H1 (cell line): ENCODE data around the gene ULK2.

Experiments used
- CBX5 ChIP-seq: fragments of 300-800, 300-1000 bp; sonication (generic); IDR thresholded peaks from 2 replicates; pipeline ENCODE4 v1.7.1; 2016; ENCODE audit warnings: antibody characterized with exemption, low read length, low read depth
- CHD2 ChIP-seq: IDR thresholded peaks from 2 replicates; pipeline ENCODE4 v1.6.1; 2012; ENCODE audit warnings: low read length, improper control_type of control experiment
- CTCF ChIP-seq, 3 experiments: IDR thresholded peaks; 1 replicate in 2 of 3; 2 replicates in 1 of 3; pipeline versions ENCODE4 v1.5.1 to v1.6.1; 2011; ENCODE audit warnings: low read length in 3 of 3, mild to moderate bottlenecking in 3 of 3, inconsistent platforms in 2 of 3, low read depth in 1 of 3, moderate library complexity in 1 of 3; ENCODE audit not compliant: insufficient read depth in 1 of 3; ENCODE audit errors: control extremely low read depth in 1 of 3
- EP300 ChIP-seq, 2 experiments: IDR thresholded peaks; 1 replicate in 1 of 2; 2 replicates in 1 of 2; pipeline ENCODE4 v1.6.1; 2011 to 2012; ENCODE audit warnings: low read depth in 2 of 2, low read length in 2 of 2, mild to moderate bottlenecking in 2 of 2, borderline replicate concordance in 1 of 2, inconsistent platforms in 1 of 2, moderate library complexity in 1 of 2
- HDAC2 ChIP-seq, 2 experiments: fragments of 300-600 bp in 1 of 2; sonication (generic) in 1 of 2; IDR thresholded peaks; 2 replicates each; pipeline ENCODE4 v1.6.1; 2011 to 2012; ENCODE audit warnings: low read depth in 2 of 2, low read length in 2 of 2, mild to moderate bottlenecking in 2 of 2, moderate library complexity in 2 of 2, borderline replicate concordance in 1 of 2, inconsistent platforms in 1 of 2
- POLR2AphosphoS5 ChIP-seq: IDR thresholded peaks from 2 replicates; pipeline ENCODE4 v1.6.1; 2011; ENCODE audit warnings: low read depth, low read length

- no peak for TF ChIP-seq CTCF (IDR thresholded peaks at IDR 0.05; ENCODE audit: control extremely low read depth in 1 of 3, insufficient read depth in 1 of 3, low read depth in 1 of 3, low read length in 3 of 3)
- TF ChIP-seq EP300 (IDR thresholded peaks at IDR 0.05; ENCODE audit: borderline replicate concordance in 1 of 2, low read depth in 2 of 2, low read length in 2 of 2), result no peak
- TF ChIP-seq POLR2AphosphoS5, result no peak
- no peak for TF ChIP-seq HDAC2 (IDR thresholded peaks at IDR 0.05; ENCODE audit: borderline replicate concordance in 1 of 2, low read depth in 2 of 2, low read length in 2 of 2)
- TF ChIP-seq CBX5, result no peak
- TF ChIP-seq CHD2, result no peak
Measured at GRCh38 chr17:19770985-19771735, 96.6 kb downstream of the ULK2 start.
